ENCODE measurements around the gene AKAP13. TPM values are rescaled to one million over a fixed set of nuclear protein-coding genes. Genes with fewer than 3 reads are reported as not detected.

AKAP13 gene
- total and polyA plus RNA-seq, 2 donors (not counting 1 experiment from before 2014, with no cell fraction given) = 73.8 to 358 TPM

GRCh38 chr15:85725564-85725963, 345.2 kb downstream of the AKAP13 start:
- intact Hi-C loops (cut with micrococcal nuclease) = no loop called here
- Histone ChIP-seq H3K4me3 (ENCODE audit: control extremely low read depth in 1 of 5, extremely low read depth in 1 of 5, insufficient read depth in 1 of 5, low read depth in 2 of 5, low read length in 4 of 5) (no peak overlapping the region), H3K9me3 (ENCODE audit: control extremely low read depth in 1 of 3, control insufficient read depth in 2 of 3, insufficient read depth in 1 of 3, low read length in 2 of 3) (no peaks in the 10 kb centered on the region), H3K36me3 (replicated peaks in 1 of 2; ENCODE audit: control extremely low read depth in 1 of 2, control insufficient read depth in 1 of 2, extremely low read depth in 1 of 2, insufficient read depth in 2 of 2, low read length in 1 of 2) (peaks cover 6 to 94% of the 10 kb centered on the region in 2 experiments), H2AFZ (ENCODE audit: insufficient read depth, low read depth, low read length, poor library complexity, severe bottlenecking) (no peak overlapping the region), H3K9ac (ENCODE audit: low read length) (no peak overlapping the region), H4K20me1 (ENCODE audit: control insufficient read depth, insufficient read depth, low read length, poor library complexity, severe bottlenecking) (peaks cover 5% of the 10 kb centered on the region), H3K4me2 (replicated peaks; ENCODE audit: low read depth, low read length, poor library complexity, severe bottlenecking) (no peak overlapping the region), H3K27ac (ENCODE audit: low read length in 2 of 2) (no peak overlapping the region), H3K4me1 (ENCODE audit: control insufficient read depth in 2 of 2, insufficient read depth in 2 of 2, low read length in 2 of 2) (no peaks in the 10 kb centered on the region), H3K27me3 (replicated peaks in 1 of 4; ENCODE audit: control extremely low read depth in 1 of 4, control insufficient read depth in 3 of 4, insufficient read depth in 4 of 4, low read length in 3 of 4) (no peaks in the 10 kb centered on the region), H3K79me2 (ENCODE audit: control insufficient read depth, insufficient read depth, low read length) (no peaks in the 10 kb centered on the region)
- ChIA-PET CTCF (interaction anchor here (1.4 kb wide), 1 partner anchor 114 kb away, joined by 3 read pairs; no protein-coding TSS in a partner anchor), POLR2A (no interaction called here)
- no peak overlapping the region for H3K27ac Mint-ChIP-seq
- no peak overlapping the region for H3K4me3 Mint-ChIP-seq
- TF ChIP-seq EZH2 (IDR thresholded peaks at IDR 0.05; ENCODE audit: borderline replicate concordance, insufficient read depth, low read depth, low read length, poor library complexity, severe bottlenecking) = no peak
- TF ChIP-seq, protein P1, sequence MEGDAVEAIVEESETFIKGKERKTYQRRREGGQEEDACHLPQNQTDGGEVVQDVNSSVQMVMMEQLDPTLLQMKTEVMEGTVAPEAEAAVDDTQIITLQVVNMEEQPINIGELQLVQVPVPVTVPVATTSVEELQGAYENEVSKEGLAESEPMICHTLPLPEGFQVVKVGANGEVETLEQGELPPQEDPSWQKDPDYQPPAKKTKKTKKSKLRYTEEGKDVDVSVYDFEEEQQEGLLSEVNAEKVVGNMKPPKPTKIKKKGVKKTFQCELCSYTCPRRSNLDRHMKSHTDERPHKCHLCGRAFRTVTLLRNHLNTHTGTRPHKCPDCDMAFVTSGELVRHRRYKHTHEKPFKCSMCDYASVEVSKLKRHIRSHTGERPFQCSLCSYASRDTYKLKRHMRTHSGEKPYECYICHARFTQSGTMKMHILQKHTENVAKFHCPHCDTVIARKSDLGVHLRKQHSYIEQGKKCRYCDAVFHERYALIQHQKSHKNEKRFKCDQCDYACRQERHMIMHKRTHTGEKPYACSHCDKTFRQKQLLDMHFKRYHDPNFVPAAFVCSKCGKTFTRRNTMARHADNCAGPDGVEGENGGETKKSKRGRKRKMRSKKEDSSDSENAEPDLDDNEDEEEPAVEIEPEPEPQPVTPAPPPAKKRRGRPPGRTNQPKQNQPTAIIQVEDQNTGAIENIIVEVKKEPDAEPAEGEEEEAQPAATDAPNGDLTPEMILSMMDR (IDR thresholded peaks at IDR 0.05) = no peak
- H3K9me3 Mint-ChIP-seq (ENCODE audit: insufficient read depth) = no peaks in the 10 kb centered on the region
- ATAC-seq (ENCODE audit: low read depth) (no peak), DNase-seq (no peak)
- WGBS (ENCODE audit: insufficient coverage) = 92% methylated on average over 2 of the region's 4 CpGs
- H3K4me1 Mint-ChIP-seq = peaks cover 6% of the 10 kb centered on the region
- no peaks in the 10 kb centered on the region for H3K27me3 Mint-ChIP-seq

DNA sequence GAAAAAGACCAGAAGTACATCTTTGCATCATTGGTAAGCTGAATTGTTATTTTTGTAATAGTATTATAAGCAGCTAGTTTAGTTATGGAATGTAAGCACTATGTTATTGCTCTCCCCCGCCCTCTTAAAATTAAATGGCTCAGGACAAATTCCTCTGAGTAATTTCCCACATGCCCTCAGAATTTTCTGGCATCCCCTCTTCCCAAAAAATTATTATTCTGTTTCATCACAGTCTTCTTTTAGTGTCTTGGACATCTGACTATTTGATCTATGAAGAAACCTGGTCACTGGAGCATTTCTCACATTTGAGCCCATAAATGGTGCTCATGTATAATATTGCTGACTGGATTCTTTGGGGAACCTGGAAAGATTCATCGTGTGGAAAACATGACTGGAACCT, 346.1 kb downstream of the AKAP13 start:
- TF ChIP-seq EZH2 (IDR thresholded peaks at IDR 0.05; ENCODE audit: borderline replicate concordance, insufficient read depth, low read depth, low read length, poor library complexity, severe bottlenecking) = no peak
- TF ChIP-seq, protein P1 (IDR thresholded peaks at IDR 0.05) = no peak
- Histone ChIP-seq H3K79me2 (ENCODE audit: control insufficient read depth, insufficient read depth, low read length) (no peaks in the 10 kb centered on the region), H3K4me3 (ENCODE audit: control extremely low read depth in 1 of 5, extremely low read depth in 1 of 5, insufficient read depth in 1 of 5, low read depth in 2 of 5, low read length in 4 of 5) (no peak overlapping the region), H2AFZ (ENCODE audit: insufficient read depth, low read depth, low read length, poor library complexity, severe bottlenecking) (no peak overlapping the region), H3K27me3 (replicated peaks in 1 of 4; ENCODE audit: control extremely low read depth in 1 of 4, control insufficient read depth in 3 of 4, insufficient read depth in 4 of 4, low read length in 3 of 4) (no peaks in the 10 kb centered on the region), H3K36me3 (replicated peaks in 1 of 2; ENCODE audit: control extremely low read depth in 1 of 2, control insufficient read depth in 1 of 2, extremely low read depth in 1 of 2, insufficient read depth in 2 of 2, low read length in 1 of 2) (peaks cover 3 to 94% of the 10 kb centered on the region in 2 experiments), H4K20me1 (ENCODE audit: control insufficient read depth, insufficient read depth, low read length, poor library complexity, severe bottlenecking) (no peaks in the 10 kb centered on the region), H3K9me3 (ENCODE audit: control extremely low read depth in 1 of 3, control insufficient read depth in 2 of 3, insufficient read depth in 1 of 3, low read length in 2 of 3) (no peaks in the 10 kb centered on the region), H3K9ac (ENCODE audit: low read length) (no peak overlapping the region), H3K27ac (ENCODE audit: low read length in 2 of 2) (no peak overlapping the region), H3K4me2 (replicated peaks; ENCODE audit: low read depth, low read length, poor library complexity, severe bottlenecking) (no peak overlapping the region), H3K4me1 (ENCODE audit: control insufficient read depth in 2 of 2, insufficient read depth in 2 of 2, low read length in 2 of 2) (no peaks in the 10 kb centered on the region)
- Mint-ChIP-seq H3K27me3 (no peaks in the 10 kb centered on the region), H3K9me3 (ENCODE audit: insufficient read depth) (no peaks in the 10 kb centered on the region), H3K27ac (peak overlapping the region; percentile 22), H3K4me1 (peaks cover 3% of the 10 kb centered on the region), H3K4me3 (no peak overlapping the region)
- ATAC-seq (ENCODE audit: low read depth) (no peak), DNase-seq (no peak)
- CTCF ChIA-PET = interaction anchor here (7.9 kb wide), 1 partner anchor 113 kb away, joined by 114 read pairs; no protein-coding TSS in a partner anchor
- POLR2A ChIA-PET = no interaction called here
- WGBS (ENCODE audit: insufficient coverage) = no CpG with 5 or more reads among the region's 2 CpGs
- intact Hi-C loops (cut with micrococcal nuclease) = no loop called here

All from B cell (primary cell).